Cardiac septum (tissue), 1 donor: ENCODE results near the gene LRRC52. TPM values are rescaled to one million over a fixed set of nuclear protein-coding genes. Genes with fewer than 3 reads are reported as not detected.
"Not testable (repeated sequence)": the region's sequence is repeated elsewhere in the genome, so short reads cannot be mapped to it uniquely, and the experiment has no call there.

ENCODE experiments used
- DNase-seq: peaks from one replicate; pipeline ENCODE4 v3.0.0-alpha.2; 2020; ENCODE audit warnings: low spot score
- intact Hi-C: fragments of 100-400 bp; cut with DNase I; formaldehyde crosslinking; loops from one replicate; pipeline ENCODE4 v1.14.0; 2022
- total RNA-seq: library from RNA; stranded (reverse); fragmentation: NEBNext Ultra II Directional; extraction: Animal tissue kit (Norgen Biotek cat#: 25700); gene quantifications from one replicate; pipeline ENCODE4 v1.2.1, GENCODE V29; 2021
- donor health status: DM: no; HTN: no; CAD: no.

The LRRC52 gene
- total RNA-seq, 1 donor from 2014 or later: not detected

GRCh38 chr1:165575468-165576099 lies 31.8 kb downstream of the LRRC52 start:
- intact Hi-C loops: no loop called here
- no peak for DNase-seq

- no peak for DNase-seq
- intact Hi-C loops: no loop called here
Observed at GRCh38 chr1:165576536-165576935, 32.7 kb downstream of the LRRC52 start.

- no peak for DNase-seq
Observed at GRCh38 chr1:165577707-165578106, 33.9 kb downstream of the LRRC52 start.

GRCh38 chr1:165580931-165581871 lies 37.4 kb downstream of the LRRC52 start:
- no peak for DNase-seq
- intact Hi-C loops: no loop called here

More at GRCh38 chr1:165577707-165578106, 33.9 kb downstream of the LRRC52 start:
- intact Hi-C loops: no loop called here

GRCh38 chr1:165581926-165582325 lies 38.1 kb downstream of the LRRC52 start:
- intact Hi-C loops: no loop called here
- no peak for DNase-seq

GRCh38 chr1:165586398-165586797 lies 42.6 kb downstream of the LRRC52 start:
- DNase-seq: no peak
- intact Hi-C loops: no loop called here

GRCh38 chr1:165591391-165591790 lies 47.6 kb downstream of the LRRC52 start:
- intact Hi-C loops: loop anchor here (5.0 kb wide), 1 partner anchor 44 kb away; no protein-coding TSS in a partner anchor
- not testable (repeated sequence) for DNase-seq

- no peak for DNase-seq
- intact Hi-C loops: loop anchor here (1.0 to 5.0 kb wide), 4 partner anchors 46 to 200 kb away; no protein-coding TSS in a partner anchor
Observed at GRCh38 chr1:165592945-165593823, 49.4 kb downstream of the LRRC52 start.

GRCh38 chr1:165595246-165595938 lies 51.6 kb downstream of the LRRC52 start:
- intact Hi-C loops: no loop called here
- no peak for DNase-seq

GRCh38 chr1:165597883-165598675 lies 54.3 kb downstream of the LRRC52 start:
- DNase-seq: peak; percentile 97
- intact Hi-C loops: no loop called here

GRCh38 chr1:165598676-165599059 lies 54.9 kb downstream of the LRRC52 start:
- intact Hi-C loops: no loop called here
- no peak for DNase-seq

GRCh38 chr1:165600793-165601192 lies 57.0 kb downstream of the LRRC52 start:
- intact Hi-C loops: loop anchor here (2.0 to 5.0 kb wide), 2 partner anchors 30 to 97 kb away; partner anchors contain the start of genes ALDH9A1 and MGST3
- no peak for DNase-seq

- no peak for DNase-seq
- intact Hi-C loops: loop anchor here (2.0 to 5.0 kb wide), 2 partner anchors 93 to 311 kb away; partner anchors contain the start of gene ALDH9A1
Observed at GRCh38 chr1:165603810-165604209, 60.0 kb downstream of the LRRC52 start.

GRCh38 chr1:165605246-165605645 lies 61.4 kb downstream of the LRRC52 start:
- DNase-seq: no peak
- intact Hi-C loops: no loop called here

GRCh38 chr1:165606676-165607075 lies 62.9 kb downstream of the LRRC52 start:
- DNase-seq, intact Hi-C loops: not testable (repeated sequence)

- no peak for DNase-seq
- intact Hi-C loops: no loop called here
Observed at GRCh38 chr1:165610866-165611265, 67.1 kb downstream of the LRRC52 start.

GRCh38 chr1:165612062-165612461 lies 68.3 kb downstream of the LRRC52 start:
- no peak for DNase-seq
- intact Hi-C loops: no loop called here
